CD4-positive, alpha-beta T cell treated with Interleukin-15 for 4 hours (primary cell): ENCODE results near the gene MARS2.
"Not testable (repeated sequence)": the region's sequence is repeated elsewhere in the genome, so short reads cannot be mapped to it uniquely, and the experiment has no call there.

Experiments
- DNase-seq: peaks from one replicate; pipeline ENCODE4 v3.0.0-alpha.2; 2020; ENCODE audit warnings: low spot score

MARS2 gene

DNA sequence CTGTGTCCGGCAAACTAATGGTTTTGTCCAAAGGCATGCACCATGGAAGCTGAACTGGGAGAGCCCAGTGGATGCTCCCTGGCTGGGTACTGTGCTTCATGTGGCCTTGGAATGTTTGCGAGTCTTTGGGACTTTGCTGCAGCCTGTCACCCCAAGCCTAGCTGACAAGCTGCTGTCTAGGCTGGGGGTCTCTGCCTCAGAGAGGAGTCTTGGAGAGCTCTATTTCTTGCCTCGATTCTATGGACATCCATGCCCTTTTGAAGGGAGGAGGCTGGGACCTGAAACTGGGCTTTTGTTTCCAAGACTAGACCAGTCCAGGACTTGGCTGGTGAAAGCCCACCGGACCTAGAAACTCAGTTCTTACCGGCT lies 1.7 kb downstream of the MARS2 start:
- no peak for DNase-seq

GRCh38 chr2:197707316-197708213 lies 2.4 kb downstream of the MARS2 start:
- peak; percentile 32 for DNase-seq

GRCh38 chr2:197708331-197708730 lies 3.2 kb downstream of the MARS2 start:
- no peak for DNase-seq

DNA sequence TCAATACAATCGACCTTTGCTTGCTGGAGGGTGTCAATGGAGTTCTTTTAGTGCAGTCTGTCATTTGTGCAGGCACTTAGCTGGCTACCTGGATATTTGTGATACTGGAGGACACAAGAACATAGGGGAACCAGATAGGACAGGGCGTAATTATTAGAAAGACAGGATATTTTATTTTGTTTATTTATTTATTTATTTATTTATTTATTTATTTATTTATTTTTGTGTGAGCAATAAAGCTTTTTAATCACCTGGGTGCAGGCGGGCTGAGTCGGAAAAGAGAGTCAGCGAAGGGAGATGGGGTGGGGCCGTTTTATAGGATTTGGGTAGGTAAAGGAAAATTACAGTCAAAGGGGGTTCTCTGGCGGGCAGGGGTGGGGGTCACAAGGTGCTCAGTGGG lies 4.0 kb downstream of the MARS2 start:
- not testable (repeated sequence) for DNase-seq

GRCh38 chr2:197710424-197711042 lies 5.4 kb downstream of the MARS2 start:
- no peak for DNase-seq

- no peak for DNase-seq
These were observed 6.4 kb downstream of the MARS2 start for GRCh38 chr2:197711578-197711977.

- DNase-seq: no peak
These were observed 8.1 kb downstream of the MARS2 start for GRCh38 chr2:197713271-197713670.

DNA sequence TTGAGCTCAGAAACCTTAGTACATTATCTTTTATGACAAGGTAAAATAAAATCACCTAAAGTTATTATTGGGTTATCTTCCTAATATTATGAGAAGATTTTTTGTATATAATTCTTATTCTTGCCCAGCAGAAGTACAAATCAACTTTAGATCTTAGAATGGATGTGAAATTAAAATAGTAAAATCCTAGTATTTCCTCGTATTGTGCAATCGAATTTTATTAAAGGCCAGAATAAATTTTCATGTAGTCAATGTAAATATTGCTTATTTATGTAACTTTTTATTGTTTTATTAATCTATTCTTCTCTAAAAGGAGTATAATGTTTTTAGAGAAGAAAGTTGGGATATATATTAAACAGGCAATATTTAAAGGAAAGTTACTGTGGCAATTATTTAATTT lies 12.7 kb downstream of the MARS2 start:
- no peak for DNase-seq

- DNase-seq: no peak
These were observed 21.8 kb downstream of the MARS2 start for GRCh38 chr2:197727011-197727410.

DNA sequence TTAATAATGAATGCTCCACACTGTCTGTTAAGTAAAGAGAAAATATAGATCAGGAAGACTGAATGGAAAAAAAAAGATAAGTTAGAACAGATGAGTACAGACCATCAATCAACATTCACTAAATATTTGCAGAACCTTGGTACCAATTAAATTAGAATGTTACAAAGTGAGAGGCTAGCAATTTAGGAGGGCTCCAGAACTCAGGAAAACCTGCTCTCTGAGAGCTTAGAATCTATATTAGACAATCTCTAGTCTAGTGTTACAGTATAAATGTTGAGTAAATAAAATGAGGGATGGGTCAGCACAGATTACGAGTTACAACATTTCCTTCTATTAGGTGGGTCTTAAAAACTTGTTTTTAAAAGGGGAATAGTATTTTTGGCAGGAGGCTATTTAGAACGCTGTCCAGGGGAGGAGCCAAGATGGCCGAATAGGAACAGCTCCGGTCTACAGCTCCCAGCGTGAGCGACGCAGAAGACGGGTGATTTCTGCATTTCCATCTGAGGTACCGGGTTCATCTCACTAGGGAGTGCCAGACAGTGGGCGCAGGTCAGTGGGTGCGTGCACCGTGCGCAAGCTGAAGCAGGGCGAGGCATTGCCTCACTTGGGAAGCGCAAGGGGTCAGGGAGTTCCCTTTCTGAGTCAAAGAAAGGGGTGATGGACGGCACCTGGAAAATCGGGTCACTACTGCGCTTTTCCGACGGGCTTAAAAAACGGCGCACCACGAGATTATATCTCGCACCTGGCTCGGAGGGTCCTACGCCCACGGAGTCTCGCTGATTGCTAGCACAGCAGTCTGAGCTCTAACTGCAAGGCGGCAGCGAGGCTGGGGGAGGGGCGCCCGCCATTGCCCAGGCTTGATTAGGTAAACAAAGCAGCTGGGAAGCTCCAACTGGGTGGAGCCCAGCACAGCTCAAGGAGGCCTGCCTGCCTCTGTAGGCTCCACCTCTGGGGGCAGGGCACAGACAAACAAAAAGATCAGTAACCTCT lies 23.7 kb downstream of the MARS2 start:
- not testable (repeated sequence) for DNase-seq

DNA sequence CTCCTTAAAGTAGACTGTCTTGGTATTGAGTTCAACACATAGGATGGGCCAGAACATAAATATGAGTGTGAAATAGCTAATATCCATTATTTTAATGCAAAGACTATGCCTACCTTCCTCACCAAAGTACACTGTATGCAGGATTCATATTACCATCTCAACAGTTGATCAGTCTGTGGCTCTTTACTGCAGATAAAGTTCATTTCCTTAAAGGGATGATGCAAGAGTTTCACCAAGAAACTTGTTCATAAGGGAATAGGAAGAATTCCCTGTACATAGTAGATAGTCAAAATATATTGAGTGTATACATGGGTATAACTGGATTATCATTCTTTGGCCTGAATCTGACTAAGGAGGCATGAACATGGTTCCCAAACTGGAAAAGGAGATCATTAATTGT lies 35.0 kb downstream of the MARS2 start:
- no peak for DNase-seq
